ENCODE results near the gene MAP3K14.
A peak's percentile ranks its signal among the peaks of the same experiment; 100 is the strongest.
"Not testable (repeated sequence)": the region's sequence is repeated elsewhere in the genome, so short reads cannot be mapped to it uniquely, and the experiment has no call there.

Gene MAP3K14

GRCh38 chr17:45345554-45346215, 28.9 kb upstream of the MAP3K14 start:
- no peak for TF ChIP-seq CTCF (IDR thresholded peaks at IDR 0.05; ENCODE audit: insufficient read depth, low read depth, low read length, missing control alignments)
- no peak overlapping the region for H3K4me3 ChIP-seq (ENCODE audit: low read length)
- no peak for DNase-seq (ENCODE audit: low read depth)

GRCh38 chr17:45345246-45345553, 28.4 kb upstream of the MAP3K14 start:
- DNase-seq (ENCODE audit: low read depth), result no peak
- H3K4me3 ChIP-seq (ENCODE audit: low read length), result no peak overlapping the region
- no peak for TF ChIP-seq CTCF (IDR thresholded peaks at IDR 0.05; ENCODE audit: insufficient read depth, low read depth, low read length, missing control alignments)

GRCh38 chr17:45343967-45344664, 27.3 kb upstream of the MAP3K14 start:
- H3K4me3 ChIP-seq (ENCODE audit: low read length), result not testable (repeated sequence)

GRCh38 chr17:45342871-45343526, 26.2 kb upstream of the MAP3K14 start:
- DNase-seq (ENCODE audit: low read depth), result no peak
- no peak for TF ChIP-seq CTCF (IDR thresholded peaks at IDR 0.05; ENCODE audit: insufficient read depth, low read depth, low read length, missing control alignments)
- H3K4me3 ChIP-seq (ENCODE audit: low read length), result no peak overlapping the region

More at GRCh38 chr17:45343967-45344664, 27.3 kb upstream of the MAP3K14 start:
- not testable (repeated sequence) for DNase-seq (ENCODE audit: low read depth)

GRCh38 chr17:45342306-45342705, 25.5 kb upstream of the MAP3K14 start:
- H3K4me3 ChIP-seq (ENCODE audit: low read length), result no peak overlapping the region
- DNase-seq (ENCODE audit: low read depth), result no peak
- TF ChIP-seq CTCF (IDR thresholded peaks at IDR 0.05; ENCODE audit: insufficient read depth, low read depth, low read length, missing control alignments), result no peak

- no peak for TF ChIP-seq CTCF (IDR thresholded peaks at IDR 0.05; ENCODE audit: insufficient read depth, low read depth, low read length, missing control alignments)
- H3K4me3 ChIP-seq (ENCODE audit: low read length), result no peak overlapping the region
- peak; percentile 59 for DNase-seq (ENCODE audit: low read depth)
Observed at GRCh38 chr17:45341533-45342158, 24.8 kb upstream of the MAP3K14 start.
